Cerebellar cortex (tissue), 1 donor: ENCODE measurements around the gene CDC37L1.
"Not testable (repeated sequence)": the region's sequence is repeated elsewhere in the genome, so short reads cannot be mapped to it uniquely, and the experiment has no call there.

Experiments used
- DNase-seq: peaks from one replicate; pipeline ENCODE4 v3.0.0-alpha.2; 2015; ENCODE audit warnings: low spot score

CDC37L1 gene

GRCh38 chr9:4679268-4680172 lies at the start of gene CDC37L1:
Gene CDC37L1 (plus strand): TSS chr9:4679569. CDS start chr9:4679768, 199 bp downstream.
- peak; percentile 97 for DNase-seq

GRCh38 chr9:4630836-4631235 lies 48.5 kb upstream of the CDC37L1 start:
- no peak for DNase-seq

DNA sequence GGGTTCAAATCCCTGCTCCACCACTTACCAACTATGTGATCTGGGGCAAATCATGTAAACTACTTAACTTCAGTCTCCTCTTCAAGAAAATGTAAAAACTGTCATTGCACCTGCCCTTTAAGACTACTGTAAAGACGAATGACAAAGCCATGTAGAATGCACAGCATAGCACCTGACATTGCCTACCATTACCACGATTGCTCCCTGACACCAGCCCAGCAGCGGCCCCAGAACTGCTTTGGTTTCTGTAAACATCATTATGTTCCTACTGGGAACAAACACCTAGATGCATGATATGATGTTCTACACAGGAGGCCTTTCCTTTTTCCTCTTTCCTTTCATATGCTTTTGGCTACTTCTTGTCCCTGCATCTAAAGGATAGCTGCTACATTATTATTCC lies 40.4 kb upstream of the CDC37L1 start:
- no peak for DNase-seq

DNA sequence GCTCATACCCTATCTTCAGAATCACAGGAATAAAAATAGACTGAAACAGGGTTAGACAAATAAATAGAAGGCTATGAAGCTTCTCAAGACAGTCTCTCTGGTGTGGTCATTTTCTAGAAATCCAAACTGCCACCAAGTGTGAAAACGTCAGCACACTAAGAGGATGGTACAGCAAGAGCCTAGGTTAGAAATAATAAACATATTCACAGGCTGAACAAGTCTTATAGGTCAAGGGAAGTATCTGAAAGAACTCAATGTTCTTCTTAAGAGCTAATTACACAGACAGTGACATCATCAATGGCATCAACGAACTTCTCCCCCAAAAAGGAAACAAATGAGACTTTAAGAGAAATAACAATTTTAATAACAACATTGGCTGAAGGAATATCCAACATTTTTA lies 39.9 kb upstream of the CDC37L1 start:
- no peak for DNase-seq

- DNase-seq: peak; percentile 28
These were observed 39.3 kb upstream of the CDC37L1 start for GRCh38 chr9:4640027-4640426.

DNA sequence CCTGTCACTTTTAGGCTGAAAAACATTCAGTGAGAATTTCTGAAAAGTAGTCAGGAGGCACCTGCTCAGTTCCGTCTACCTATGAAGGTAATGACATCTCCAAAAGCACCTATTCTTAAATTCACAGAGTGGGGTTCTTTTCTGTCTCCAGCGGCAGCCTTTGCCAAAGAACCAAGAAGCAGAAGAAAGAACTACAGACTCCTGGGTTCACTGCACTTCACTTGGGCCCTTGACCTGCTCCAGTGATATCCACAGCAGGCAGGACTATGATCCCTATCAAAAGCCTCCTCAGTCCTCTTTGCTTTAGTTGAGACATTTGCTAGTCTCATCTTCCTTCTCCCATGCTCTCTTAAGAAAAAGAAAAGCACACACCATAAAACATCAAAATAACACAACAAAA lies 37.0 kb upstream of the CDC37L1 start:
- no peak for DNase-seq

- DNase-seq: peak; percentile 8
These were observed 25.3 kb upstream of the CDC37L1 start for GRCh38 chr9:4654084-4654483.

GRCh38 chr9:4654538-4654937 lies 24.8 kb upstream of the CDC37L1 start:
- peak; percentile 30 for DNase-seq

- not testable (repeated sequence) for DNase-seq
These were observed 23.2 kb upstream of the CDC37L1 start for GRCh38 chr9:4656196-4656595.

DNA sequence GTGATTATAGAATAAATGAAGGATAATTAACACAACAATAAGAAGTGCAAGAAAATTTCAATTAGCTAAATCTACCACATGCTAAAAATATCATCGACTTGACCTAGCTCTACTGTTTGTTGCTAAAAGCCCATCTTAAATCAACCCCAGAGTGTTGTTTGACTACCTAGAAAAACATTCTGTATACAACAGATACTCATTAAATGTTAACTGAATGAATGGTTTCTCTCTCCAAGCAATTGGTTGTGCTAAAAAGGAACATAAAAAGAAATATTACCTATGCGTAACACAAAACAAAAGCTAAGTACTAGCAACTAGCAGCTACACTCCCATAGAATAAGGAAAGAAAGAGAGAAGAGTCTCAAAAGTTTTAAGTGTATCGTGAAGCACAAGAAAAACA lies 22.7 kb upstream of the CDC37L1 start:
- no peak for DNase-seq

- no peak for DNase-seq
These were observed 21.8 kb upstream of the CDC37L1 start for GRCh38 chr9:4657426-4658159.

DNA sequence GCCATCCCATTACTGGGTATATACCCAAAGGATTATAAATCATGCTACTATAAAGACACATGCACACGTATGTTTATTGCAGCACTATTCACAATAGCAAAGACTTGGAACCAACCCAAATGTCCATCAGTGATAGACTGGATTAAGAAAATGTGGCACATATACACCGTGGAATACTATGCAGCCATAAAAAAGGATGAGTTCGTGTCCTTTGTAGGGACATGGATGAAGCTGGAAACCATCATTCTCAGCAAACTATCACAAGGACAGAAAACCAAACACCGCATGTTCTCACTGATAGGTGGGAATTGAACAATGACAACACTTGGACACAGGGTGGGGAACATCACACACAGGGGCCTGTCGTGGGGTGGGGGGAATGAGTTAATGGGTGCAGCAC lies 18.7 kb upstream of the CDC37L1 start:
- not testable (repeated sequence) for DNase-seq

DNA sequence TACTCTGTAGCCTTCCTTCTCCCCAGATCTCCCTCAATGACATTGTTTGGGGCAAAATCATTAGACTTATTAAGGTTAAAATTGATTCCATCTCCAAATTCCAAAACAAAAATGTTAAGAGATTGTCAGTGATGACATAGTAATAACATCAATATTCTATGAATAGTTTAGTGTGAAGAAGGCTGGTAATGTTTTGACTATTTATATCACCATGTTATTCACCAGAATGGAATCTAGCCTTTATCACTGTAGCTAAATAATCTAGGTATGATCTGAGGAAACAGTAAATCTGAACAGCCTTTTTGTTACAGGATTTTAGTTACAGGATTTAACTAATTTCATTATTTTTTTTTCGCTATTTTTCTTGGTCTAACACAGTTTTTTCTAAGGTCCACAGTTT lies 18.2 kb upstream of the CDC37L1 start:
- no peak for DNase-seq

- peak; percentile 48 for DNase-seq
These were observed 17.8 kb upstream of the CDC37L1 start for GRCh38 chr9:4661611-4662010.

- DNase-seq: peak; percentile 96
These were observed 17.0 kb upstream of the CDC37L1 start, which contains the start of gene PLPP6 for GRCh38 chr9:4662108-4662988. Gene PLPP6 (plus strand): TSS chr9:4662294. CDS start chr9:4662376, 82 bp downstream.

DNA sequence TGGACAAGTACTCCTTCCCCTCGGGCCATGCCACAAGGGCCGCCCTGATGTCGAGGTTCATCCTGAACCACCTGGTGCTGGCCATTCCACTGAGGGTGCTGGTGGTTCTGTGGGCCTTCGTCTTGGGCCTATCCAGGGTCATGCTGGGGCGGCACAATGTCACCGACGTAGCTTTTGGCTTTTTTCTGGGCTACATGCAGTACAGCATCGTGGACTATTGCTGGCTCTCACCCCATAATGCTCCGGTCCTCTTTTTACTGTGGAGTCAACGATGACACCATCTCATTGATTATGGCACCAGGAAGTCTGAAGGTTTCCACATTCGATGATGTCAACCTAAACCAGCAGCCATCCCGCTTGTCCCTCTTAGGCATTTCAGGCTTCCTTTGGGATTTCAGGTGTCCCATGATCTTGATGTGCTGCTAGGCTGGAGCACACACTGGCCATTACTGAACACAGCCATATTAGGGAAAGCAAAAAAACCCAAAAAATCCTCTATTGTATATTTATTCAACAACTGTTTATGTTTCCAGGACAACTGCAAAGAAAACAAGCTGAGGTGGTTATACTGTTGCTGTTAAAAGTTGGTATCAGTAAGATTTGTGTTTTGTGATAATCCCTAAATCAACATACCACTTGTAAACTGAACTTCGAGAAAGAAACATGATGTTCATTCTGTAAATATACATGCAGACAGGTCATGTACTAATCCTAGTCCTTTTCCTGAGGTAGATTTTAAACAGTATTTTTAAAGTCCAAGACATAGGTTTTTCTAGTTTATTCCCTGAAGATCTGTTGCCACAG lies 16.2 kb upstream of the CDC37L1 start:
- DNase-seq: no peak

GRCh38 chr9:4663956-4664355 lies 15.4 kb upstream of the CDC37L1 start:
- DNase-seq: no peak

GRCh38 chr9:4665357-4665756 lies 14.0 kb upstream of the CDC37L1 start:
- DNase-seq: no peak

GRCh38 chr9:4666042-4666699 lies 13.2 kb upstream of the CDC37L1 start, which contains the start of gene SPATA6L:
Gene SPATA6L (minus strand): TSS chr9:4666480. CDS start chr9:4666250, 230 bp downstream.
- peak; percentile 74 for DNase-seq

DNA sequence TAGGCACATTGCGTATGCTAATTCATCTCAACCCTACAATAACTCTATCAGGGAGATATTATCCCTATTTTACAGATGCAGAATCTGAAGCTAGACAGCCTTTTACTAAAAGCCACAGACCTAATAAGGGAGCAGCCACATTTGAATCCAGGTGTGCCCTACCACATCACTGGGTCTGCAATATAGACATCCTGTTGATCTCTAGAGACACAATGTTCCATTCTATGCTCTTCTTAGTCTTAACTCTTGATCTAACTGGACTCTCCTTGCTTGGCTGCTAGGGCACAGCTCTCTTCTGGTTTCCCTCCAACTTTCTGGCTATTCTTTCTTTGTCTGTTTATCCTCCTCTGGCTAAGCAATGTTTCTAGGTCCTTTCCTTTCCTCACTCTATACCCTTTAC lies 11.7 kb upstream of the CDC37L1 start:
- no peak for DNase-seq
